Head of caudate nucleus (tissue), 42 donors: ENCODE measurements around the gene REXO5.
"Not testable (repeated sequence)": the region's sequence is repeated elsewhere in the genome, so short reads cannot be mapped to it uniquely, and the experiment has no call there.

ENCODE experiments used
- DNase-seq, 42 donors: peaks; one replicate each; pipeline versions ENCODE4 v3.0.0 to v3.0.0-alpha.2; 2020 to 2021; ENCODE audit warnings: mixed read lengths in 7 of 42
- intact Hi-C: fragments of 100-400 bp; cut with DNase I; formaldehyde crosslinking; loops from one replicate; pipeline ENCODE4 v1.15.0; 2022

The REXO5 gene

GRCh38 chr16:20791923-20792612, 14.3 kb upstream of the REXO5 start:
- DNase-seq: no peak
- intact Hi-C loops: no loop called here

GRCh38 chr16:20798364-20798763, 8.0 kb upstream of the REXO5 start:
- intact Hi-C loops: no loop called here
- DNase-seq: no peak

GRCh38 chr16:20799599-20799998, 6.7 kb upstream of the REXO5 start:
- DNase-seq: no peak
- intact Hi-C loops: no loop called here

GRCh38 chr16:20801278-20801677, 5.0 kb upstream of the REXO5 start:
- intact Hi-C loops: no loop called here
- DNase-seq: no peak

GRCh38 chr16:20803192-20803560, 3.2 kb upstream of the REXO5 start:
- no peak for DNase-seq
- intact Hi-C loops: no loop called here

GRCh38 chr16:20803561-20804214, 2.6 kb upstream of the REXO5 start:
- DNase-seq: no peak
- intact Hi-C loops: no loop called here

GRCh38 chr16:20805684-20806167, 601 bp upstream of the REXO5 start:
- peak in 3 of 42 donors; percentile 1 to 8 (median 8) for DNase-seq
- intact Hi-C loops: not testable (repeated sequence)

GRCh38 chr16:20807862-20808261, 1.5 kb downstream of the REXO5 start:
- no peak for DNase-seq
- intact Hi-C loops: no loop called here

- DNase-seq: no peak
- intact Hi-C loops: no loop called here
Observed at GRCh38 chr16:20811889-20812439, 5.6 kb downstream of the REXO5 start.

- intact Hi-C loops: no loop called here
- DNase-seq: no peak
Observed at GRCh38 chr16:20812510-20812909, 6.2 kb downstream of the REXO5 start.

- intact Hi-C loops: no loop called here
Observed at GRCh38 chr16:20814784-20815183, 8.5 kb downstream of the REXO5 start.

GRCh38 chr16:20818929-20819585, 12.7 kb downstream of the REXO5 start:
- no peak for DNase-seq
- intact Hi-C loops: no loop called here

More at GRCh38 chr16:20814784-20815183, 8.5 kb downstream of the REXO5 start:
- no peak for DNase-seq

- intact Hi-C loops: no loop called here
- no peak for DNase-seq
Observed at GRCh38 chr16:20821682-20822081, 15.4 kb downstream of the REXO5 start.

- no peak for DNase-seq
- intact Hi-C loops: no loop called here
Observed at GRCh38 chr16:20822521-20823325, 16.4 kb downstream of the REXO5 start.

GRCh38 chr16:20826039-20826566, 19.8 kb downstream of the REXO5 start:
- DNase-seq: no peak
- intact Hi-C loops: no loop called here

- intact Hi-C loops: no loop called here
- no peak for DNase-seq
Observed at GRCh38 chr16:20829536-20829935, 23.2 kb downstream of the REXO5 start.

- DNase-seq: no peak
- intact Hi-C loops: no loop called here
Observed at GRCh38 chr16:20830372-20830771, 24.0 kb downstream of the REXO5 start.

GRCh38 chr16:20833086-20833485, 26.8 kb downstream of the REXO5 start:
- no peak for DNase-seq
- intact Hi-C loops: no loop called here

- intact Hi-C loops: no loop called here
- no peak for DNase-seq
Observed at GRCh38 chr16:20838240-20838639, 31.9 kb downstream of the REXO5 start.
